ENCODE measurements around the gene ZNF611. TPM values are rescaled to one million over a fixed set of nuclear protein-coding genes. Genes with fewer than 3 reads are reported as not detected.

Gene ZNF611
- total RNA-seq, 1 donor from 2014 or later: 16.3 TPM

- no peak for TF ChIP-seq CTCF (IDR thresholded peaks at IDR 0.05)
- H3K27me3 Mint-ChIP-seq (ENCODE audit: low read depth): no peaks in the 10 kb centered on the region
- H3K27ac Mint-ChIP-seq (ENCODE audit: unreplicated experiment): no peak overlapping the region
- no peak overlapping the region for H3K4me3 Mint-ChIP-seq (ENCODE audit: unreplicated experiment)
- DNase-seq (ENCODE audit: low spot score): no peak
- no peaks in the 10 kb centered on the region for H3K9me3 Mint-ChIP-seq (ENCODE audit: low read depth)
- H3K4me1 Mint-ChIP-seq (ENCODE audit: low read depth): peaks cover 19% of the 10 kb centered on the region
- H3K36me3 Mint-ChIP-seq (ENCODE audit: low read depth): peaks cover 43% of the 10 kb centered on the region
Measured at GRCh38 chr19:52653161-52653560, 81.7 kb downstream of the ZNF611 start.

Other genes starting within 250 kb of the ZNF611 start
- gene ZNF808, start 207.4 kb downstream of the ZNF611 start, total RNA-seq: 19.1 to 24.5 TPM (median 20.0 TPM) in 3 replicates
- 10.9 to 15.2 TPM (median 11.3 TPM) in 3 replicates for gene ZNF701, start 164.8 kb downstream of the ZNF611 start, total RNA-seq
- gene ZNF83, start 96.7 kb downstream of the ZNF611 start, total RNA-seq: 37.8 to 56.5 TPM (median 38.6 TPM) in 3 replicates
- gene ZNF600, start 51.7 kb upstream of the ZNF611 start, total RNA-seq: 7.2 to 8.3 TPM (median 7.8 TPM) in 3 replicates
- 13.9 to 17.4 TPM (median 16.7 TPM) in 3 replicates for gene ZNF28, start 86.6 kb upstream of the ZNF611 start, total RNA-seq
- gene ZNF468, start 122.6 kb upstream of the ZNF611 start, total RNA-seq: 11.5 to 20.0 TPM (median 16.7 TPM) in 3 replicates
- gene ZNF320, start 162.6 kb upstream of the ZNF611 start, total RNA-seq: 15.6 to 19.8 TPM (median 16.0 TPM) in 3 replicates
- gene ZNF888, start 188.4 kb upstream of the ZNF611 start, total RNA-seq: 4.4 to 5.4 TPM (median 5.0 TPM) in 3 replicates
- 8.2 to 9.3 TPM (median 8.7 TPM) in 3 replicates for gene ZNF816, start 227.8 kb upstream of the ZNF611 start, total RNA-seq